ENCODE measurements around the gene TRAM2. TPM values are rescaled to one million over a fixed set of nuclear protein-coding genes. Genes with fewer than 3 reads are reported as not detected.
A peak's percentile ranks its signal among the peaks of the same experiment; 100 is the strongest.

The TRAM2 gene
- total and polyA plus RNA-seq, 9 of the 15 experiments (the other 6 are each of a cell fraction or from before 2014, with no cell fraction given), result 2.6 to 13.3 (median 8.9) TPM

- TF ChIP-seq MGA (IDR thresholded peaks at IDR 0.05) (peak; percentile 90), CREBBP (IDR thresholded peaks at IDR 0.05; ENCODE audit: low read depth, low read length) (no peak), MAX (CRISPR knock-in tag; IDR thresholded peaks at IDR 0.05) (peak; percentile 69; the same call in 1 of the 2 replicates), MXI1 (IDR thresholded peaks at IDR 0.05; ENCODE audit: low read depth, low read length) (peak; percentile 32; the same call in 1 of the 2 replicates), HNRNPK (IDR thresholded peaks at IDR 0.05; ENCODE audit: low read depth, low read length, poor library complexity, severe bottlenecking) (no peak), USF1 (CRISPR knock-in tag; IDR thresholded peaks at IDR 0.05) (peak; percentile 86), NBN (IDR thresholded peaks at IDR 0.05; ENCODE audit: low read depth) (no peak), L3MBTL2 (IDR thresholded peaks at IDR 0.05) (peak; percentile 95), CREB3L1 (IDR thresholded peaks at IDR 0.05; ENCODE audit: borderline replicate concordance, low read depth) (peak; percentile 16; the same call in 1 of the 2 replicates), TFAM (CRISPR knock-in tag; conservative IDR thresholded peaks at IDR 0.05) (no peak), BACH1 (tag; IDR thresholded peaks at IDR 0.05) (peak; percentile 51; the same call in 1 of the 2 replicates), CBX3 (IDR thresholded peaks at IDR 0.05; ENCODE audit: borderline replicate concordance in 1 of 2, low read length in 2 of 2) (0 out of 3 replicates have a peak, but pooled peaks of 1 of the 2 experiments have one; percentile 55), CREM (IDR thresholded peaks at IDR 0.05; ENCODE audit: low read depth) (peak; percentile 39; the same call in 1 of the 2 replicates)
These were observed 2.0 kb downstream of the TRAM2 start (continued) for GRCh38 chr6:52574709-52575501.
